Endodermal cell (in vitro differentiated cells): Measurements from ENCODE around the gene SOX13. TPM values are rescaled to one million over a fixed set of nuclear protein-coding genes. Genes with fewer than 3 reads are reported as not detected.

Experiments used
- DNase-seq: peaks from one replicate; pipeline ENCODE4 v3.0.0-alpha.2; 2017
- H3K27ac ChIP-seq: 2 replicates; pipeline ENCODE4 v1.5.1; 2013; ENCODE audit warnings: mild to moderate bottlenecking, low read depth, low read length, moderate library complexity
- H3K27me3 ChIP-seq: 2 replicates; pipeline ENCODE4 v1.6.1; 2013; ENCODE audit warnings: mild to moderate bottlenecking, low read length, moderate library complexity; ENCODE audit not compliant: insufficient read depth, control insufficient read depth, poor library complexity, severe bottlenecking
- H3K36me3 ChIP-seq: 2 replicates; pipeline ENCODE4 v1.7.0; 2013; ENCODE audit warnings: mild to moderate bottlenecking, low read length, moderate library complexity; ENCODE audit not compliant: control insufficient read depth, insufficient read depth
- H3K4me1 ChIP-seq: one replicate; pipeline ENCODE4 v1.7.0; 2013; ENCODE audit warnings: low read length; ENCODE audit not compliant: control insufficient read depth, insufficient read depth
- H3K4me3 ChIP-seq: 2 replicates; pipeline ENCODE4 v1.5.1; 2013; ENCODE audit warnings: mild to moderate bottlenecking, low read length, moderate library complexity
- H3K9ac ChIP-seq: 2 replicates; pipeline ENCODE4 v1.6.1; 2013; ENCODE audit warnings: mild to moderate bottlenecking, low read length, moderate library complexity; ENCODE audit not compliant: poor library complexity, severe bottlenecking; ENCODE audit errors: extremely low read depth
- H3K9me3 ChIP-seq: 2 replicates; pipeline ENCODE4 v1.6.1; 2013; ENCODE audit warnings: mild to moderate bottlenecking, low read length, moderate library complexity; ENCODE audit not compliant: control insufficient read depth
- H3K27ac Mint-ChIP-seq: 2 replicates; pipeline ENCODE4 v1.8.0; 2020; ENCODE audit warnings: mixed read lengths
- H3K27me3 Mint-ChIP-seq: 2 replicates; pipeline ENCODE4 v1.8.0; 2021; ENCODE audit warnings: mild to moderate bottlenecking, mixed read lengths; ENCODE audit not compliant: insufficient read depth
- H3K36me3 Mint-ChIP-seq: 2 replicates; pipeline ENCODE4 v1.8.0; 2020; ENCODE audit warnings: low read depth, mixed read lengths
- H3K4me1 Mint-ChIP-seq: 2 replicates; pipeline ENCODE4 v1.8.0; 2020; ENCODE audit warnings: mixed read lengths
- H3K4me3 Mint-ChIP-seq: 2 replicates; pipeline ENCODE4 v1.8.0; 2020; ENCODE audit warnings: mild to moderate bottlenecking, moderate library complexity, mixed read lengths
- H3K9me3 Mint-ChIP-seq: 2 replicates; pipeline ENCODE4 v1.8.0; 2020; ENCODE audit warnings: mild to moderate bottlenecking, mixed read lengths
- WGBS, 2 experiments: methylation state at CpG; one replicate each; pipeline versions ENCODE4 v1.1.5 to v1.1.7; 2013; ENCODE audit warnings: missing lambda C conversion rate in 2 of 2, mixed read lengths in 1 of 2; ENCODE audit not compliant: insufficient coverage in 1 of 2, insufficient read length in 1 of 2; 5-methylcytosine and 5-hydroxymethylcytosine counted together
- total RNA-seq, 2 donors: library from RNA; stranded (reverse); fragmentation: NEBNext Ultra II Directional in 1 of 2; extraction: Animal tissue kit (Norgen Biotek cat#: 25700) in 1 of 2; gene quantifications; 2 replicates in 1 of 2; 3 replicates in 1 of 2; pipeline ENCODE4 v1.2.1, GENCODE V29; 2021
- TF ChIP-seq, protein P1 (sequence below): fragments of 200-600 bp; sonication (generic); conservative IDR thresholded peaks from 2 replicates; pipeline ENCODE4 v1.5.0; 2021; ENCODE audit warnings: antibody characterized with exemption, mild to moderate bottlenecking

The SOX13 gene
- total RNA-seq, 2 donors from 2014 or later, result 75.3 to 85.3 TPM

DNA sequence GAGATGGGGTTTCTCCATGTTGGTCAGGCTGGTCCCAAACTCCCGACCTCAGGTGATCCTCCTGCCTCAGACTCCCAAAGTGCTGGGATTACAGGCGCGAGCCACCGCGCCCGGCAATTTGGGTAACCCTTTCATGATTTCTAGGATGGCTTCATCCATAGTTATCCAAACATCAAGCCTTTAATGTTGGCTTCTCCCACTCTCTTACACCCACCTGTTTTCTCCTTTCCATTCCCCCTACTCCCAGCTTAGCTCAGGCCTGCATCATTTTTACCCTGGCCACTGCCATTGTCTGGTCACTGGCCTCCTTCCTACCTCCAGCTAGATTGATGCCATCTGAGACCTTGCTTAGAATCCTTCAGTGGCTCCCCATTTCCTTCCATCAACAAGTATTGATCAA, 2.0 kb upstream of the SOX13 start:
- H3K4me1 ChIP-seq, result peaks cover 10% of the 10 kb centered on the region
- H3K4me3 Mint-ChIP-seq, result no peak overlapping the region
- no peak overlapping the region for H3K4me3 ChIP-seq
- WGBS, 2 experiments, result 91 to 96% methylated on average over 6 of the region's 6 CpGs
- H3K9me3 Mint-ChIP-seq, result peaks cover 7% of the 10 kb centered on the region
- H3K9ac ChIP-seq, result no peak overlapping the region
- peaks cover 28% of the 10 kb centered on the region for H3K4me1 Mint-ChIP-seq
- H3K27ac Mint-ChIP-seq, result no peak overlapping the region
- peaks cover 6% of the 10 kb centered on the region for H3K27me3 Mint-ChIP-seq
- no peaks in the 10 kb centered on the region for H3K36me3 ChIP-seq
- TF ChIP-seq, protein P1, sequence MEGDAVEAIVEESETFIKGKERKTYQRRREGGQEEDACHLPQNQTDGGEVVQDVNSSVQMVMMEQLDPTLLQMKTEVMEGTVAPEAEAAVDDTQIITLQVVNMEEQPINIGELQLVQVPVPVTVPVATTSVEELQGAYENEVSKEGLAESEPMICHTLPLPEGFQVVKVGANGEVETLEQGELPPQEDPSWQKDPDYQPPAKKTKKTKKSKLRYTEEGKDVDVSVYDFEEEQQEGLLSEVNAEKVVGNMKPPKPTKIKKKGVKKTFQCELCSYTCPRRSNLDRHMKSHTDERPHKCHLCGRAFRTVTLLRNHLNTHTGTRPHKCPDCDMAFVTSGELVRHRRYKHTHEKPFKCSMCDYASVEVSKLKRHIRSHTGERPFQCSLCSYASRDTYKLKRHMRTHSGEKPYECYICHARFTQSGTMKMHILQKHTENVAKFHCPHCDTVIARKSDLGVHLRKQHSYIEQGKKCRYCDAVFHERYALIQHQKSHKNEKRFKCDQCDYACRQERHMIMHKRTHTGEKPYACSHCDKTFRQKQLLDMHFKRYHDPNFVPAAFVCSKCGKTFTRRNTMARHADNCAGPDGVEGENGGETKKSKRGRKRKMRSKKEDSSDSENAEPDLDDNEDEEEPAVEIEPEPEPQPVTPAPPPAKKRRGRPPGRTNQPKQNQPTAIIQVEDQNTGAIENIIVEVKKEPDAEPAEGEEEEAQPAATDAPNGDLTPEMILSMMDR, result no peak
- H3K27me3 ChIP-seq, result no peaks in the 10 kb centered on the region
- peaks cover 20% of the 10 kb centered on the region for H3K9me3 ChIP-seq
- DNase-seq, result no peak
- H3K27ac ChIP-seq, result no peak overlapping the region
- H3K36me3 Mint-ChIP-seq, result no peaks in the 10 kb centered on the region

DNA sequence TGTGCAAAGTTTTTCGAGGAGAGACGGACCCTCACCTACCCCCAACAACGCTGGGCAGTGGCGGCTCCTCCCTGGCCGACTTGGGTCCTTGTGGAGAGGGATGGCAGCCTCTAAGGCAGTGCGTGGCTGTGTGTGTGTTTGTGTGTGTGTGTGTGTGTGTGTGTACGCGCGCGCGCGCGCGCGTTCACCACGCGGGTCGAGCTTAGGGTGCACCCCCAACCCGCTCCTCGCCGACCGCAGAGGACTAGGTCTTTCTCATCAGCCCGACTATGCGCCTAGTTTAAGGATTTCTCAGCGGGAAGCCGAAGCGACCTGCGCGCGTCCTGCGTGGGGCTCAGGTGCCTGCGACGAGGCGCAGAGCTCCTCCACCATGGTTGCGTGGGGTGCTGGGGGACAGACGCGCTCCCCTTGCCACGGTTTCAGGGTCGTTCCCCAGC, 940 bp downstream of the SOX13 start:
- H3K4me1 ChIP-seq, result peaks cover 25% of the 10 kb centered on the region
- H3K9ac ChIP-seq, result peak overlapping the region; percentile 75
- H3K36me3 ChIP-seq, result no peaks in the 10 kb centered on the region
- H3K27me3 Mint-ChIP-seq, result peaks cover 6% of the 10 kb centered on the region
- WGBS, 2 experiments, result 0% methylated on average over 14 to 39 of the region's 39 CpGs
- H3K9me3 Mint-ChIP-seq, result no peaks in the 10 kb centered on the region
- no peak overlapping the region for H3K27ac ChIP-seq
- peak overlapping the region; percentile 98 for H3K4me3 Mint-ChIP-seq
- H3K9me3 ChIP-seq, result peaks cover 4% of the 10 kb centered on the region
- H3K4me1 Mint-ChIP-seq, result peaks cover 42% of the 10 kb centered on the region
- TF ChIP-seq, protein P1, result no peak
- H3K27me3 ChIP-seq, result no peaks in the 10 kb centered on the region
- H3K27ac Mint-ChIP-seq, result peak overlapping the region; percentile 91
- peaks cover 4% of the 10 kb centered on the region for H3K36me3 Mint-ChIP-seq
- peak; percentile 61 for DNase-seq
- H3K4me3 ChIP-seq, result peak overlapping the region; percentile 92

DNA sequence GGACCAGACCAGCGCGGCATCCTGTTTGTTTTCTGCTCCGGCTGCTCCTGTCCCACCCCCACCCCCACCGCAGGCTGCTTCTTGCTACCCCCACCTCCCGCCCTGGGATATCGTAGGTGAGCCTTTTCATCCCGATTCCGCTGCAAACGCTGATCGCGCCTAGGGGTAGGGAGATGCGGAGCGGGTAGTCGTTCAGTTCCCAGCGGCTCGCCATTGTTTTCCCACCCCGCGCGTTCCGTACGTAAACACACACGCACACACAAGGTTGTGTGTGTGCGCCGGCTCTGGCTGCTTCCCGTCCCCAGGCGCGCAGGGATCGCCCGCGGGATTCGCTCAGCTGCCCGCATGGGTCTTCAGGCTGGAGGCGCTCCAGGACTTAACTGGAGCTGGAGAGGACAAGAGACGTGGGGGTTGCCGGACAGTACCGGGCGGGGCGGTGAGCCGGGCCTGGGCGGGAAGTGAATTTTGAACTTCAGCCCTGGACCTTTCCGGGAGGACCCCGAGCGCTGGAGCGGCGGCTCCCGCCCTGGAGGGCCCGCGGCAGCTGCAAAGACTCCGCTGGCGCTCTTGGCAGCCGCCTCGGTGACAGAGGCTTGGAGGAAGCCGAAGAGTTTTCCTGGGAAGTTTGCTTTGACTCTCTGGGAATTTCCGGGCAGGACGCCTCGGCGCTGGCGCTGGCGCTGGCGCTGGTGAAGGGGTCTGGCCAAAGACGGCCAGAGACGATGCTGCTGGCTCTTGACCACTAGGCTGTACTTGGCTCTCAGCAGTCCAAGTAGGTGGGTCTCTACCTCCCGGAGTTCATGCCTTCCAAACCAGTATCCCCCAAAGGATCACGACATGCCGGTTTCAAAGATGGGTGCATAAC, 1.6 kb downstream of the SOX13 start:
- H3K4me1 ChIP-seq, result peaks cover 28% of the 10 kb centered on the region
- peak overlapping the region; percentile 91 for H3K27ac Mint-ChIP-seq
- H3K4me3 ChIP-seq, result peak overlapping the region; percentile 92
- H3K4me1 Mint-ChIP-seq, result peaks cover 44% of the 10 kb centered on the region
- H3K27me3 Mint-ChIP-seq, result peaks cover 4% of the 10 kb centered on the region
- DNase-seq, result peak; percentile 82
- H3K27me3 ChIP-seq, result no peaks in the 10 kb centered on the region
- H3K36me3 Mint-ChIP-seq, result peaks cover 4% of the 10 kb centered on the region
- H3K36me3 ChIP-seq, result no peaks in the 10 kb centered on the region
- no peaks in the 10 kb centered on the region for H3K9me3 Mint-ChIP-seq
- peak overlapping the region; percentile 98 for H3K4me3 Mint-ChIP-seq
- H3K9ac ChIP-seq, result peak overlapping the region; percentile 75
- peak overlapping the region; percentile 19 for H3K27ac ChIP-seq
- 0% methylated on average over 8 to 64 of the region's 65 CpGs for WGBS, 2 experiments
- TF ChIP-seq, protein P1, result no peak
- no peaks in the 10 kb centered on the region for H3K9me3 ChIP-seq
